ENCODE measurements around the gene MMRN1. TPM values are rescaled to one million over a fixed set of nuclear protein-coding genes. Genes with fewer than 3 reads are reported as not detected.

The MMRN1 gene
- total RNA-seq, 1 experiment from 2014 or later = not detected

DNA sequence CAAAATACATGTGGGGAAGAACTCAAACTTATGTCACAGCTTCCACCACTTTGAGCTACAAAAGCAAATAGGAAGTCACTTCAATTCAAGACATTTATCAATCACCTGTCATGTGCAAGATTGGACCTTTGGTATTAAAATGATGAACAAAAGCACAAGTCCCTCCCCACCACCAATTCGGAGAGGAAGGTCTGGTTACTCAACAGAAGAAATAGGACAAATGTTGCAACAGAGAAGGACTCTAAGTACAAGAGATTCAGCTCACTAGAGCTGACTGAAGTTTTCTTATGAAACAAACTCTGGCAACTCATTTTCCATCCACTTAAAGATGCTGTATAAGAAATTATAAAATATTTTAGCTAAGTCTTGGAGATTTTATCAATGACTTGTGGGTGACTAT, 16.0 kb upstream of the MMRN1 start:
- TF ChIP-seq CTCF (conservative IDR thresholded peaks at IDR 0.05) (no peak), EZH2 (IDR thresholded peaks at IDR 0.05; ENCODE audit: low read depth) (no peak)
- Histone ChIP-seq H3F3A (ENCODE audit: insufficient read depth, low read depth) (no peaks in the 10 kb centered on the region), H3K79me2 (ENCODE audit: low read depth) (no peaks in the 10 kb centered on the region), H3K27me3 (ENCODE audit: insufficient read depth, low read depth) (no peaks in the 10 kb centered on the region), H3K9me3 (ENCODE audit: insufficient read depth, low read depth) (no peaks in the 10 kb centered on the region), H3K4me3 (no peak overlapping the region), H3K4me2 (no peak overlapping the region), H3K36me3 (ENCODE audit: low read depth) (no peaks in the 10 kb centered on the region), H3K27ac (no peak overlapping the region), H4K20me1 (ENCODE audit: insufficient read depth) (no peaks in the 10 kb centered on the region), H3K4me1 (replicated peaks; ENCODE audit: insufficient read depth) (no peaks in the 10 kb centered on the region), H3K9me2 (ENCODE audit: insufficient read depth) (no peaks in the 10 kb centered on the region), H2AFZ (no peak overlapping the region)
- no TSS peak for BruUV-seq (replicated peaks)
- DNase-seq = no peak
- ChIA-PET POLR2A (ENCODE audit: unreplicated experiment) (no interaction called here), CTCF (no interaction called here)
- intact Hi-C loops (cut with micrococcal nuclease; ENCODE audit: unreplicated experiment) = no loop called here

GRCh38 chr4:89879215-89879614, 15.4 kb upstream of the MMRN1 start:
- H3K4me1 ChIP-seq (replicated peaks; ENCODE audit: insufficient read depth) = no peaks in the 10 kb centered on the region
- no peak overlapping the region for H3K4me3 ChIP-seq
- DNase-seq = no peak
- no peaks in the 10 kb centered on the region for H3K27me3 ChIP-seq (ENCODE audit: insufficient read depth, low read depth)
- intact Hi-C loops (cut with micrococcal nuclease; ENCODE audit: unreplicated experiment) = no loop called here
- H3K9me3 ChIP-seq (ENCODE audit: insufficient read depth, low read depth) = no peaks in the 10 kb centered on the region
- ChIA-PET POLR2A (ENCODE audit: unreplicated experiment) (no interaction called here), CTCF (no interaction called here)
- TF ChIP-seq CTCF (conservative IDR thresholded peaks at IDR 0.05) (no peak), EZH2 (IDR thresholded peaks at IDR 0.05; ENCODE audit: low read depth) (no peak)
- no peak overlapping the region for H3K4me2 ChIP-seq
- H3K27ac ChIP-seq = no peak overlapping the region
- H3K79me2 ChIP-seq (ENCODE audit: low read depth) = no peaks in the 10 kb centered on the region
- no TSS peak for BruUV-seq (replicated peaks)
- no peaks in the 10 kb centered on the region for H3F3A ChIP-seq (ENCODE audit: insufficient read depth, low read depth)
- H3K36me3 ChIP-seq (ENCODE audit: low read depth) = no peaks in the 10 kb centered on the region
- no peaks in the 10 kb centered on the region for H3K9me2 ChIP-seq (ENCODE audit: insufficient read depth)
- H4K20me1 ChIP-seq (ENCODE audit: insufficient read depth) = no peaks in the 10 kb centered on the region
- no peak overlapping the region for H2AFZ ChIP-seq

DNA sequence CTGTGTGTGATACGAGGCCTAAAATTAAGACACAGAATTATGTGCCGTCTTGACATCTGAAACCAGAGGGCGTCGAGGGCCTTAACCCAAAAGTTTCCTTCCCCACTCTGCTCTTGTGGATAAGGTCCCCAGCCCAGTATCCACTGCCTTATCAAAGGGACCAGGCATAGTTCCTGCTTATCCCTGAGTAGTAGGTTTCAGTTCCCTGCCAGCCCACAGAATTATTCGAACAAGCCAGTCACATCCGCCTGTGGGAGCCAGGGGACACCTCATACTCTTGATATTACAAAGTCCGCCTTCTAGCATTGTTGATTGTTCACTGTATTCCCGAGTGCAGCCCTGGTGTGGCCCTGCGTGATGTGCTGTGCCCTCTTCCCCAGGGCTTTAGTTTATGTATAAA, 5.4 kb upstream of the MMRN1 start:
- Histone ChIP-seq H3K79me2 (ENCODE audit: low read depth) (no peaks in the 10 kb centered on the region), H3K27me3 (ENCODE audit: insufficient read depth, low read depth) (no peaks in the 10 kb centered on the region), H3K36me3 (ENCODE audit: low read depth) (no peaks in the 10 kb centered on the region), H3K9me2 (ENCODE audit: insufficient read depth) (no peaks in the 10 kb centered on the region), H4K20me1 (ENCODE audit: insufficient read depth) (no peaks in the 10 kb centered on the region), H3K9me3 (ENCODE audit: insufficient read depth, low read depth) (no peaks in the 10 kb centered on the region), H3K27ac (no peak overlapping the region), H3K4me3 (no peak overlapping the region), H3F3A (ENCODE audit: insufficient read depth, low read depth) (no peaks in the 10 kb centered on the region), H3K4me1 (replicated peaks; ENCODE audit: insufficient read depth) (no peaks in the 10 kb centered on the region), H3K4me2 (no peak overlapping the region), H2AFZ (no peak overlapping the region)
- BruUV-seq (replicated peaks) = no TSS peak
- TF ChIP-seq EZH2 (IDR thresholded peaks at IDR 0.05; ENCODE audit: low read depth) (no peak), CTCF (conservative IDR thresholded peaks at IDR 0.05) (no peak)
- ChIA-PET POLR2A (ENCODE audit: unreplicated experiment) (no interaction called here), CTCF (no interaction called here)
- intact Hi-C loops (cut with micrococcal nuclease; ENCODE audit: unreplicated experiment) = no loop called here
- no peak for DNase-seq

Data from PC-9 (cell line).